RWPE2 (cell line): ENCODE data around the gene COL26A1.

Experiments
- ATAC-seq: fragments of 200-7000 bp; cut with Tn5 transposase; 3 replicates; pipeline ENCODE4 v1.9.1; 2021; ENCODE audit warnings: low read depth
- DNase-seq: peaks from one replicate; pipeline ENCODE4 v3.0.0-alpha.2; 2020; ENCODE audit warnings: low spot score
- H3K27ac ChIP-seq: fragments of 450-650 bp; 2 replicates; pipeline ENCODE4 v1.5.1; 2017; ENCODE audit warnings: mild to moderate bottlenecking; ENCODE audit not compliant: poor library complexity, severe bottlenecking
- H3K27me3 ChIP-seq: fragments of 250-450 bp; sonication (Bioruptor Pico); 2 replicates; pipeline ENCODE4 v1.5.1; 2021; ENCODE audit warnings: mild to moderate bottlenecking, moderate library complexity; ENCODE audit not compliant: insufficient read depth, poor library complexity, severe bottlenecking
- H3K36me3 ChIP-seq: fragments of 250-450 bp; sonication (Bioruptor Pico); 2 replicates; pipeline ENCODE4 v1.5.1; 2020; ENCODE audit warnings: low read depth, mild to moderate bottlenecking, moderate library complexity
- H3K4me1 ChIP-seq: fragments of 250-450 bp; sonication (Bioruptor Pico); 2 replicates; pipeline ENCODE4 v1.5.1; 2021; ENCODE audit warnings: mild to moderate bottlenecking, moderate library complexity; ENCODE audit not compliant: insufficient read depth, poor library complexity, severe bottlenecking
- H3K4me3 ChIP-seq: fragments of 250-450 bp; sonication (Bioruptor Pico); 2 replicates; pipeline ENCODE4 v1.5.1; 2021; ENCODE audit warnings: mild to moderate bottlenecking, moderate library complexity; ENCODE audit not compliant: severe bottlenecking
- H3K9me3 ChIP-seq: fragments of 250-450 bp; sonication (Bioruptor Pico); 2 replicates; pipeline ENCODE4 v1.5.1; 2021; ENCODE audit warnings: mild to moderate bottlenecking, moderate library complexity; ENCODE audit not compliant: severe bottlenecking
- CTCF ChIP-seq: fragments of 450-650 bp; IDR thresholded peaks from one replicate; pipeline ENCODE4 v1.5.1; 2017; ENCODE audit warnings: mild to moderate bottlenecking, moderate library complexity; ENCODE audit not compliant: poor library complexity, severe bottlenecking

COL26A1 gene

GRCh38 chr7:101401390-101402080, 38.9 kb downstream of the COL26A1 start:
- ATAC-seq, result peak; percentile 27; the same call in 2 of the 3 replicates
- Histone ChIP-seq H3K9me3 (no peaks in the 10 kb centered on the region), H3K27ac (no peak overlapping the region), H3K36me3 (no peaks in the 10 kb centered on the region), H3K27me3 (no peaks in the 10 kb centered on the region), H3K4me3 (no peak overlapping the region), H3K4me1 (peaks cover 8% of the 10 kb centered on the region)
- no peak for TF ChIP-seq CTCF
- DNase-seq, result no peak

GRCh38 chr7:101402081-101402779, 39.6 kb downstream of the COL26A1 start:
- H3K27me3 ChIP-seq, result no peaks in the 10 kb centered on the region
- ATAC-seq, result peak; percentile 82
- H3K27ac ChIP-seq, result no peak overlapping the region
- DNase-seq, result no peak
- peaks cover 8% of the 10 kb centered on the region for H3K4me1 ChIP-seq
- no peak for TF ChIP-seq CTCF
- no peaks in the 10 kb centered on the region for H3K36me3 ChIP-seq
- no peaks in the 10 kb centered on the region for H3K9me3 ChIP-seq
- no peak overlapping the region for H3K4me3 ChIP-seq

- no peak for TF ChIP-seq CTCF
- Histone ChIP-seq H3K27ac (no peak overlapping the region), H3K36me3 (no peaks in the 10 kb centered on the region), H3K9me3 (no peaks in the 10 kb centered on the region), H3K4me3 (no peak overlapping the region), H3K27me3 (no peaks in the 10 kb centered on the region), H3K4me1 (peaks cover 8% of the 10 kb centered on the region)
- no peak for DNase-seq
- no peak for ATAC-seq
Measured at GRCh38 chr7:101402835-101403234, 40.2 kb downstream of the COL26A1 start.

GRCh38 chr7:101405474-101406067, 42.9 kb downstream of the COL26A1 start:
- ATAC-seq (no peak), DNase-seq (no peak)
- Histone ChIP-seq H3K36me3 (no peaks in the 10 kb centered on the region), H3K4me3 (no peak overlapping the region), H3K27ac (no peak overlapping the region), H3K9me3 (no peaks in the 10 kb centered on the region), H3K27me3 (no peaks in the 10 kb centered on the region), H3K4me1 (peaks cover 8% of the 10 kb centered on the region)
- TF ChIP-seq CTCF, result no peak
